ENCODE data around the gene CADM4. TPM values are rescaled to one million over a fixed set of nuclear protein-coding genes. Genes with fewer than 3 reads are reported as not detected.

The CADM4 gene
- total and polyA plus RNA-seq, 2 of the 8 experiments (the other 6 are each of a cell fraction or from before 2014, with no cell fraction given): 13.5 to 25.0 TPM

DNA sequence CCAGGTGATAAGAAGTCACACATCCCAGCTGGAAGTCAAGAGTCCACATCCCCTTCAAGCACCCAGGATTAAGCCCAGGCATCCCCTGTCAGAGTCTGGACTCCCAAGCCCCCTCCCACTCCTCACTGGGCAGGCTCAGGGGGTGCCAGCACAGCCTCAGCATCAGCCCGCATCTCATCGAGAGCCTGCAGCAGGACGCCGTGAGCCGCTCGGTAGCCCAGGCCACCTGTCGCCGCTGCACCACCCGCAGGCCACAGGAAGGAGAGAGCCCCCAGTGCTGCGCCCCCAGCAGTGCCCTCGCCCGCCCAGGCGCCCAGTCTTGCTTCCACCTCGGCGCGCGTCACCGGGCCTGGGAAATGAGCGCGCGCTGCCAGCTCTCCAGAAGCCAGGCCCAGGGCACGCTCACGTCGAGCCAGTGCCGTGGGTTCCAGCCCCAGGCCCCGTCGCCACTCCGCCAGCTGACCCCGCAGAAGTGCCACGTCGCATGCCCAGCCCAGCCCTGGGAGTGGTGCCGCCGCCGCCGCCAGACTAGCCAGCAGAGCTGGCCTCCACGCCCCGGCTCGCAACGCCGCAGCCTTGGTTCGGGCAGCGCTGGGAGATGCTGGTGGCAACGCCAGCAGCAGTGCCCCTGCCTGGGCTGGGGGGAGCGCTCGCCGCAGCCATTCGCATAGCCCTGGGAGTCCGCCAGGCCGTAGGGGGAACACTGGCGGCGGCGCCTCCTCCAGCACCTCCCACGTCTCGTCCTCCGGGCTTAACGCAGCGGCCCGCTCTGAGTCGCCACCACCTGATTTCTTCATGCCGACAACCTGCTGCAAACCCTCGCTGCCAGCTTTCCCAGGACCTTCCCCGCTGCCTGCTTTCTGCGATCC, 47.5 kb downstream of the CADM4 start (continued):
- TF ChIP-seq SRF (IDR thresholded peaks at IDR 0.05; ENCODE audit: low read depth, low read length) (no peak), KDM1A (IDR thresholded peaks at IDR 0.05; ENCODE audit: borderline replicate concordance, low read length) (no peak), CEBPB (IDR thresholded peaks at IDR 0.05; ENCODE audit: low read depth, low read length) (no peak), KDM4A (IDR thresholded peaks at IDR 0.05; ENCODE audit: low read depth, low read length, severe bottlenecking) (no peak), EP300 (IDR thresholded peaks at IDR 0.05; ENCODE audit: borderline replicate concordance in 1 of 2, low read depth in 2 of 2, low read length in 2 of 2) (no peak), JUN (IDR thresholded peaks at IDR 0.05; ENCODE audit: low read depth, low read length) (no peak), E2F6 (IDR thresholded peaks at IDR 0.05) (no peak), SP1 (IDR thresholded peaks at IDR 0.05; ENCODE audit: low read depth, low read length) (no peak), EGR1 (IDR thresholded peaks at IDR 0.05; ENCODE audit: borderline replicate concordance, low read depth, low read length) (no peak)
- TF ChIP-seq, protein P1, sequence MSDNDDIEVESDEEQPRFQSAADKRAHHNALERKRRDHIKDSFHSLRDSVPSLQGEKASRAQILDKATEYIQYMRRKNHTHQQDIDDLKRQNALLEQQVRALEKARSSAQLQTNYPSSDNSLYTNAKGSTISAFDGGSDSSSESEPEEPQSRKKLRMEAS (IDR thresholded peaks at IDR 0.05): no peak
